OCI-LY1 (cell line): ENCODE measurements around the gene ZNF200.
A peak's percentile ranks its signal among the peaks of the same experiment; 100 is the strongest.

Experiments
- EZH2 ChIP-seq: fragments of 200-600 bp; sonication (generic), shearing (Covaris generic); IDR thresholded peaks from 2 replicates; pipeline ENCODE4 v1.8.0; 2017; ENCODE audit warnings: borderline replicate concordance, mixed run types, mild to moderate bottlenecking, antibody characterized with exemption, low read length, moderate library complexity, mixed read lengths
- TF ChIP-seq, protein P1 (sequence below): fragments of 200-600 bp; sonication (generic), shearing (Covaris generic); IDR thresholded peaks from 2 replicates; pipeline ENCODE4 v1.5.1; 2017; ENCODE audit warnings: mild to moderate bottlenecking, antibody characterized with exemption, low read length, moderate library complexity, mixed read lengths

DNA sequence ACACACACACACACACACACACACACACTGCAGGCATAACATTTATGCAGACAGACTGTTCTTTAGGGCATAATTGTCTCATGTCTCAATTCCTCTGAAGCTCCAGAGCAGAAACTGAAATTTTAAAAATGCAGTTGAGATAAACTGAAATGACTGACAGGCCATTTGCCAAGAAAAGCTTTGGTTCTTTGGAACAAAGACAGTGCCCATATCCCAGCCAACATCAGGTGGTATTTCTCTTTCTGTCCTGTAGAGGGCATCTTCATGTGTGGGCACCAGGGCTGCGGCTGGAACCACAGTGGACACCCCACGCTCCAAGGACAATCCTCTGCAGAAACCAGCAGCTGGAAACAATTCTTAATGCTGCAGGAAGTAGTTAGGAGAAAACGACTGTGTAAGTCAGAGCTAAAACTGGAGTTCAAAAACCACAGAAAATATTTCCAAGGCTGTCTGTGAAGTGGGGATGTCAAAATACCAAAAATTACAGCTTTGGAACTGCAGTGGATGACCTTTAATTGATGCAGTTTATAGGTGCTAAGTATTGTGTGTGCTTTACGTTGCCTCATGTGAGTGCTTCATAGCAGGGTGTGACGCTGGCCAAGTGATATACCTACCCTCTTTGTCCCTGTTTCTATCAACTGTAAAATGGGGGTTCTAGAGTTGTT, 32.0 kb upstream of the ZNF200 start:
- TF ChIP-seq, protein P1, sequence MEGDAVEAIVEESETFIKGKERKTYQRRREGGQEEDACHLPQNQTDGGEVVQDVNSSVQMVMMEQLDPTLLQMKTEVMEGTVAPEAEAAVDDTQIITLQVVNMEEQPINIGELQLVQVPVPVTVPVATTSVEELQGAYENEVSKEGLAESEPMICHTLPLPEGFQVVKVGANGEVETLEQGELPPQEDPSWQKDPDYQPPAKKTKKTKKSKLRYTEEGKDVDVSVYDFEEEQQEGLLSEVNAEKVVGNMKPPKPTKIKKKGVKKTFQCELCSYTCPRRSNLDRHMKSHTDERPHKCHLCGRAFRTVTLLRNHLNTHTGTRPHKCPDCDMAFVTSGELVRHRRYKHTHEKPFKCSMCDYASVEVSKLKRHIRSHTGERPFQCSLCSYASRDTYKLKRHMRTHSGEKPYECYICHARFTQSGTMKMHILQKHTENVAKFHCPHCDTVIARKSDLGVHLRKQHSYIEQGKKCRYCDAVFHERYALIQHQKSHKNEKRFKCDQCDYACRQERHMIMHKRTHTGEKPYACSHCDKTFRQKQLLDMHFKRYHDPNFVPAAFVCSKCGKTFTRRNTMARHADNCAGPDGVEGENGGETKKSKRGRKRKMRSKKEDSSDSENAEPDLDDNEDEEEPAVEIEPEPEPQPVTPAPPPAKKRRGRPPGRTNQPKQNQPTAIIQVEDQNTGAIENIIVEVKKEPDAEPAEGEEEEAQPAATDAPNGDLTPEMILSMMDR = peak; percentile 72
- no peak for TF ChIP-seq EZH2
